HG03571 (cell line): Measurements from ENCODE around the gene TEDC2.
"Not testable (repeated sequence)": the region's sequence is repeated elsewhere in the genome, so short reads cannot be mapped to it uniquely, and the experiment has no call there.

Experiments used
- ATAC-seq: cut with Tn5 transposase; IDR thresholded peaks from one replicate; pipeline ENCODE4 v1.9.1; 2021; ENCODE audit not compliant: unreplicated experiment

The TEDC2 gene

GRCh38 chr16:2475413-2476344 is 15.8 kb downstream of the TEDC2 start:
- ATAC-seq = no peak

- no peak for ATAC-seq
Observed at GRCh38 chr16:2476345-2476720, 16.4 kb downstream of the TEDC2 start.

- no peak for ATAC-seq
Observed at GRCh38 chr16:2476741-2477140, 16.8 kb downstream of the TEDC2 start.

GRCh38 chr16:2477327-2477726 is 17.4 kb downstream of the TEDC2 start:
- no peak for ATAC-seq

- ATAC-seq = no peak
Observed at GRCh38 chr16:2478279-2478678, 18.4 kb downstream of the TEDC2 start.

GRCh38 chr16:2479996-2480395 is 20.1 kb downstream of the TEDC2 start:
- ATAC-seq = not testable (repeated sequence)

- no peak for ATAC-seq
Observed at GRCh38 chr16:2480948-2481347, 21.0 kb downstream of the TEDC2 start.

GRCh38 chr16:2481676-2482075 is 21.8 kb downstream of the TEDC2 start:
- ATAC-seq = no peak

- no peak for ATAC-seq
Observed at GRCh38 chr16:2482249-2482648, 22.3 kb downstream of the TEDC2 start.

GRCh38 chr16:2482708-2483534 is 23.0 kb downstream of the TEDC2 start:
- no peak for ATAC-seq

- ATAC-seq = no peak
Observed at GRCh38 chr16:2483939-2484897, 24.3 kb downstream of the TEDC2 start.

GRCh38 chr16:2484898-2485508 is 25.1 kb downstream of the TEDC2 start:
- ATAC-seq = no peak

GRCh38 chr16:2485811-2486507 is 26.1 kb downstream of the TEDC2 start:
- no peak for ATAC-seq

- no peak for ATAC-seq
Observed at GRCh38 chr16:2486645-2487516, 27.0 kb downstream of the TEDC2 start.

- ATAC-seq = no peak
Observed at GRCh38 chr16:2487517-2487842, 27.6 kb downstream of the TEDC2 start.

GRCh38 chr16:2487903-2488531 is 28.1 kb downstream of the TEDC2 start:
- no peak for ATAC-seq

- ATAC-seq = no peak
Observed at GRCh38 chr16:2489581-2489980, 29.7 kb downstream of the TEDC2 start.
